Trophoblast cell (in vitro differentiated cells and primary cell): Measurements from ENCODE around the gene HIVEP1.

Experiments used
- DNase-seq, 2 donors: peaks; one replicate each; pipeline ENCODE4 v3.0.0-alpha.2; 2016
- H2AFZ ChIP-seq: 2 replicates; pipeline ENCODE4 v1.6.1; 2013; ENCODE audit warnings: low read length, moderate library complexity, mild to moderate bottlenecking; ENCODE audit not compliant: insufficient read depth, poor library complexity
- H2AK5ac ChIP-seq: 2 replicates; pipeline ENCODE4 v1.6.1; 2013; ENCODE audit warnings: mild to moderate bottlenecking, low read length
- H2BK120ac ChIP-seq: 2 replicates; pipeline ENCODE4 v1.6.1; 2013; ENCODE audit warnings: low read length, mild to moderate bottlenecking, moderate library complexity; ENCODE audit not compliant: insufficient read depth, poor library complexity
- H2BK12ac ChIP-seq: 2 replicates; pipeline ENCODE4 v1.6.1; 2013; ENCODE audit warnings: mild to moderate bottlenecking, low read length, moderate library complexity
- H2BK5ac ChIP-seq: 2 replicates; pipeline ENCODE4 v1.6.1; 2013; ENCODE audit warnings: low read length, low read depth, moderate library complexity, mild to moderate bottlenecking; ENCODE audit not compliant: poor library complexity
- H3K14ac ChIP-seq: 2 replicates; pipeline ENCODE4 v1.6.1; 2013; ENCODE audit warnings: mild to moderate bottlenecking, low read length
- H3K18ac ChIP-seq: 2 replicates; pipeline ENCODE4 v1.6.1; 2013; ENCODE audit warnings: mild to moderate bottlenecking, low read length
- H3K23ac ChIP-seq: 2 replicates; pipeline ENCODE4 v1.6.1; 2013; ENCODE audit warnings: low read length
- H3K27ac ChIP-seq: 2 replicates; pipeline ENCODE4 v1.5.1; 2013; ENCODE audit warnings: low read depth, mild to moderate bottlenecking, inconsistent platforms, low read length, moderate library complexity
- H3K27me3 ChIP-seq: 2 replicates; pipeline ENCODE4 v1.6.1; 2013; ENCODE audit warnings: inconsistent platforms, mild to moderate bottlenecking, low read length, moderate library complexity; ENCODE audit not compliant: insufficient read depth
- H3K36me3 ChIP-seq, 2 experiments: 1 replicate in 1 of 2; 2 replicates in 1 of 2; pipeline ENCODE4 v1.6.1; 2013; ENCODE audit warnings: low read length in 2 of 2, mild to moderate bottlenecking in 2 of 2, moderate library complexity in 1 of 2; ENCODE audit not compliant: insufficient read depth in 2 of 2, control insufficient read depth in 1 of 2
- H3K4ac ChIP-seq: 2 replicates; pipeline ENCODE4 v1.6.1; 2013; ENCODE audit warnings: low read depth, mild to moderate bottlenecking, low read length, moderate library complexity
- H3K4me1 ChIP-seq, 2 experiments: 1 replicate in 1 of 2; 2 replicates in 1 of 2; pipeline ENCODE4 v1.6.1; 2013; ENCODE audit warnings: low read length in 2 of 2, mild to moderate bottlenecking in 2 of 2, moderate library complexity in 1 of 2; ENCODE audit not compliant: insufficient read depth in 2 of 2, control insufficient read depth in 1 of 2
- H3K4me2 ChIP-seq: 2 replicates; pipeline ENCODE4 v1.6.1; 2013; ENCODE audit warnings: inconsistent platforms, mild to moderate bottlenecking, low read length, moderate library complexity
- H3K4me3 ChIP-seq: 2 replicates; pipeline ENCODE4 v1.5.1; 2013; ENCODE audit warnings: mild to moderate bottlenecking, low read depth, low read length, inconsistent platforms
- H3K79me1 ChIP-seq: one replicate; pipeline ENCODE4 v1.6.1; 2013; ENCODE audit warnings: low read length
- H3K79me2 ChIP-seq: 2 replicates; pipeline ENCODE4 v1.6.1; 2013; ENCODE audit warnings: low read length, mild to moderate bottlenecking; ENCODE audit not compliant: control insufficient read depth, insufficient read depth, poor library complexity
- H3K9ac ChIP-seq: 2 replicates; pipeline ENCODE4 v1.6.1; 2013; ENCODE audit warnings: mild to moderate bottlenecking, low read length
- H3K9me3 ChIP-seq: 2 replicates; pipeline ENCODE4 v1.6.1; 2013; ENCODE audit warnings: low read depth, mild to moderate bottlenecking, control low read depth, inconsistent platforms, low read length; ENCODE audit not compliant: insufficient read depth
- H4K12ac ChIP-seq: 2 replicates; pipeline ENCODE4 v1.6.1; 2013; ENCODE audit warnings: low read depth, mild to moderate bottlenecking, low read length, moderate library complexity
- H4K8ac ChIP-seq: 2 replicates; pipeline ENCODE4 v1.6.1; 2013; ENCODE audit warnings: low read depth, mild to moderate bottlenecking, low read length, moderate library complexity
- H4K91ac ChIP-seq: one replicate; pipeline ENCODE4 v1.6.1; 2013; ENCODE audit warnings: low read depth, mild to moderate bottlenecking, low read length, moderate library complexity
- WGBS: extraction: QIAGEN DNeasy Blood & Tissue Kit; methylation state at CpG from one replicate; pipeline ENCODE4 v1.1.7; 2013; ENCODE audit warnings: missing lambda C conversion rate; ENCODE audit not compliant: insufficient read length, insufficient coverage; ENCODE audit errors: extremely low coverage; 5-methylcytosine and 5-hydroxymethylcytosine counted together

The HIVEP1 gene

GRCh38 chr6:12112540-12113189, 100.6 kb downstream of the HIVEP1 start:
- DNase-seq: no peak

GRCh38 chr6:12113190-12113577, 101.1 kb downstream of the HIVEP1 start:
- Histone ChIP-seq H3K4me3 (no peak overlapping the region), H4K8ac (no peak overlapping the region), H3K79me1 (peaks cover 2% of the 10 kb centered on the region), H3K9me3 (no peaks in the 10 kb centered on the region), H3K4me2 (no peak overlapping the region), H2AK5ac (no peak overlapping the region), H3K36me3 (no peaks in the 10 kb centered on the region), H3K9ac (no peak overlapping the region), H2BK120ac (no peak overlapping the region), H3K4me1 (peaks cover 4 to 7% of the 10 kb centered on the region in 2 experiments), H3K79me2 (no peaks in the 10 kb centered on the region), H3K18ac (no peak overlapping the region), H3K27ac (no peak overlapping the region), H4K12ac (no peak overlapping the region), H4K91ac (no peak overlapping the region), H3K27me3 (no peaks in the 10 kb centered on the region), H2BK12ac (no peak overlapping the region), H2BK5ac (no peak overlapping the region), H2AFZ (no peak overlapping the region), H3K23ac (no peak overlapping the region), H3K14ac (no peak overlapping the region), H3K4ac (no peak overlapping the region)
- DNase-seq: peak in 1 of 2 donors; percentile 29
- WGBS: no CpG with 5 or more reads among the region's 6 CpGs

More at GRCh38 chr6:12112540-12113189, 100.6 kb downstream of the HIVEP1 start:
- H4K91ac ChIP-seq: peak overlapping the region; percentile 47
- no peak overlapping the region for H2BK5ac ChIP-seq
- no peak overlapping the region for H4K8ac ChIP-seq
- H3K27ac ChIP-seq: no peak overlapping the region
- H3K27me3 ChIP-seq: no peaks in the 10 kb centered on the region
- H2AK5ac ChIP-seq: peak overlapping the region; percentile 28
- peaks cover 4 to 7% of the 10 kb centered on the region in 2 experiments for H3K4me1 ChIP-seq
- no peak overlapping the region for H3K18ac ChIP-seq
- H3K4me2 ChIP-seq: no peak overlapping the region
- no peak overlapping the region for H3K4ac ChIP-seq
- no peak overlapping the region for H3K9ac ChIP-seq
- no peak overlapping the region for H3K4me3 ChIP-seq
- H3K23ac ChIP-seq: no peak overlapping the region
- no peak overlapping the region for H2AFZ ChIP-seq
- no peak overlapping the region for H2BK120ac ChIP-seq
- no peak overlapping the region for H4K12ac ChIP-seq
- no peaks in the 10 kb centered on the region for H3K36me3 ChIP-seq
- no peak overlapping the region for H3K14ac ChIP-seq
- H2BK12ac ChIP-seq: no peak overlapping the region
- no peaks in the 10 kb centered on the region for H3K79me2 ChIP-seq
- no CpG with 5 or more reads among the region's 9 CpGs for WGBS
- no peaks in the 10 kb centered on the region for H3K9me3 ChIP-seq
- peaks cover 2% of the 10 kb centered on the region for H3K79me1 ChIP-seq

DNA sequence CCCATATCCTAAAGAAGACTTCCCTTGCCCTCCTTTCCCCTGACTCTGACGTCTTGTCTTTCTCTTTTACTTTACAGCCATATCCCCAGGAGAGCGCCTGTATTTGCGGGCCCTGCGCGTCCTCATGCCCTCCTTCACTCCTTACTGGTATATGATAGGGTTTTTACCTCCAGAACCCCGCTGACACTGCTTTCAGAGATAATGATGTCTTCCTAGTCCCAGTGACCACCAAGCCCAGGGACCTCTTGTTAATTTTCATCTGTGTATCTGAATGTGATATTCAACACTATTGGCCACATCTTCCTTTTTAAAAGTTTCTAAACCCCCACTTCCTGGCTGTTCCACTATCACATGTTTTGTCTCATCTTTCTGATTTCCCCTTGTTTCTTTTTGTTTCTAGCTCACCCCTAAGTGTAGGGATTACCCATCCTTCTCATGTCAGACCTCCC, 102.0 kb downstream of the HIVEP1 start:
- Histone ChIP-seq H4K8ac (no peak overlapping the region), H3K4ac (no peak overlapping the region), H2AK5ac (no peak overlapping the region), H2BK120ac (no peak overlapping the region), H3K9ac (no peak overlapping the region), H3K23ac (no peak overlapping the region), H2BK5ac (no peak overlapping the region), H2AFZ (no peak overlapping the region), H3K27me3 (no peaks in the 10 kb centered on the region), H2BK12ac (no peak overlapping the region), H4K91ac (no peak overlapping the region), H3K14ac (no peak overlapping the region), H3K4me2 (no peak overlapping the region), H3K36me3 (no peaks in the 10 kb centered on the region), H3K9me3 (no peaks in the 10 kb centered on the region), H3K4me3 (no peak overlapping the region), H3K4me1 (peaks cover 4 to 7% of the 10 kb centered on the region in 2 experiments), H3K27ac (no peak overlapping the region), H4K12ac (no peak overlapping the region), H3K18ac (no peak overlapping the region), H3K79me1 (peaks cover 2% of the 10 kb centered on the region), H3K79me2 (no peaks in the 10 kb centered on the region)
- no CpG with 5 or more reads among the region's 6 CpGs for WGBS
- DNase-seq: no peak

GRCh38 chr6:12115001-12115400, 102.9 kb downstream of the HIVEP1 start:
- Histone ChIP-seq H3K18ac (no peak overlapping the region), H3K79me2 (no peaks in the 10 kb centered on the region), H2BK12ac (no peak overlapping the region), H3K9ac (no peak overlapping the region), H3K4me3 (no peak overlapping the region), H3K9me3 (no peaks in the 10 kb centered on the region), H3K4ac (no peak overlapping the region), H2BK5ac (no peak overlapping the region), H4K8ac (no peak overlapping the region), H3K36me3 (peaks cover 0 to under 1% of the 10 kb centered on the region in 2 experiments), H3K14ac (no peak overlapping the region), H2BK120ac (no peak overlapping the region), H3K23ac (no peak overlapping the region), H3K79me1 (peaks cover 2% of the 10 kb centered on the region), H3K27me3 (no peaks in the 10 kb centered on the region), H3K4me2 (no peak overlapping the region), H3K27ac (no peak overlapping the region), H2AFZ (no peak overlapping the region), H2AK5ac (no peak overlapping the region), H4K12ac (no peak overlapping the region), H3K4me1 (peaks cover 4 to 7% of the 10 kb centered on the region in 2 experiments), H4K91ac (no peak overlapping the region)
- no peak for DNase-seq
- WGBS: no CpG with 5 or more reads among the region's 1 CpG
